Measurements from ENCODE around the gene CDK6.
"Not testable (repeated sequence)": the region's sequence is repeated elsewhere in the genome, so short reads cannot be mapped to it uniquely, and the experiment has no call there.

CDK6 gene

GRCh38 chr7:92622030-92622429, 214.3 kb downstream of the CDK6 start:
- no peak for DNase-seq (ENCODE audit: low read depth)

- DNase-seq (ENCODE audit: low read depth): no peak
Measured at GRCh38 chr7:92621561-92622023, 214.8 kb downstream of the CDK6 start.

GRCh38 chr7:92621026-92621540, 215.3 kb downstream of the CDK6 start:
- DNase-seq (ENCODE audit: low read depth): peak; percentile 63

- no peak for DNase-seq (ENCODE audit: low read depth)
Measured at GRCh38 chr7:92615861-92616260, 220.5 kb downstream of the CDK6 start.

GRCh38 chr7:92614660-92615174, 221.7 kb downstream of the CDK6 start:
- no peak for DNase-seq (ENCODE audit: low read depth)

- DNase-seq (ENCODE audit: low read depth): no peak
Measured at GRCh38 chr7:92613720-92614119, 222.7 kb downstream of the CDK6 start.

GRCh38 chr7:92613214-92613613, 223.2 kb downstream of the CDK6 start:
- DNase-seq (ENCODE audit: low read depth): no peak

- no peak for DNase-seq (ENCODE audit: low read depth)
Measured at GRCh38 chr7:92612501-92612900, 223.9 kb downstream of the CDK6 start.

GRCh38 chr7:92611735-92612134, 224.6 kb downstream of the CDK6 start:
- no peak for DNase-seq (ENCODE audit: low read depth)

GRCh38 chr7:92609921-92610518, 226.4 kb downstream of the CDK6 start:
- no peak for DNase-seq (ENCODE audit: low read depth)

- no peak for DNase-seq (ENCODE audit: low read depth)
Measured at GRCh38 chr7:92608380-92609322, 227.7 kb downstream of the CDK6 start.

GRCh38 chr7:92606985-92607384, 229.4 kb downstream of the CDK6 start:
- DNase-seq (ENCODE audit: low read depth): no peak

GRCh38 chr7:92604517-92604916, 231.9 kb downstream of the CDK6 start:
- not testable (repeated sequence) for DNase-seq (ENCODE audit: low read depth)

- no peak for DNase-seq (ENCODE audit: low read depth)
Measured at GRCh38 chr7:92603089-92603445, 233.3 kb downstream of the CDK6 start.

GRCh38 chr7:92602352-92603088, 233.9 kb downstream of the CDK6 start:
- DNase-seq (ENCODE audit: low read depth): no peak

GRCh38 chr7:92598310-92598981, 237.9 kb downstream of the CDK6 start:
- DNase-seq (ENCODE audit: low read depth): no peak

GRCh38 chr7:92595281-92595680, 241.1 kb downstream of the CDK6 start:
- no peak for DNase-seq (ENCODE audit: low read depth)

GRCh38 chr7:92594746-92595145, 241.6 kb downstream of the CDK6 start:
- DNase-seq (ENCODE audit: low read depth): no peak

GRCh38 chr7:92590711-92591310, 245.6 kb downstream of the CDK6 start:
- DNase-seq (ENCODE audit: low read depth): no peak

- no peak for DNase-seq (ENCODE audit: low read depth)
Measured at GRCh38 chr7:92589056-92589455, 247.3 kb downstream of the CDK6 start.

- DNase-seq (ENCODE audit: low read depth): no peak
Measured at GRCh38 chr7:92588561-92588960, 247.8 kb downstream of the CDK6 start.

All from activated T-helper 9 cell treated with anti-CD3 and anti-CD28 coated beads, Interleukin-2, amount 50 U/mL, for 16 hours (primary cell).